ENCODE measurements around the gene TMEM218. TPM values are rescaled to one million over a fixed set of nuclear protein-coding genes. Genes with fewer than 3 reads are reported as not detected.

The TMEM218 gene
- total and polyA plus RNA-seq, 3 experiments from 2014 or later, result 22.5 to 36.6 (median 25.5) TPM

DNA sequence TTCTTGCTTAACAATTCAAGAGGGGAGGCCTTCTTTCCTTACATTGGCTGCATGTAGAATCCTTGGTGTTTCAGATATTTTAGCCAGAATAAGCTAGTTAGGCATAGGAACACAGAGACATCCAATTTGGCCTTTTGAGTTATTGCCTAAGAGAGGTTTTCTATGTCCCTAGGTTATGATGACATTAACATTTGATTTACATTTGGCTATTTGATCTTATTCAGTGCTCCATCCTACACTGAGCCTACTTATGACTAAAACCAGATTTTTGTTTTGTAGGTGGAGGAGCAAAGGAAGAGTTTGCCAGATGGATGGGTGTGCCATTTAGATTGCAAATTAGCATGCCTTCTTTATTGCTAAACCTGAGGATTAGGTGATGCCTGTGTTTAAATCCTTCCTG, 59.4 kb downstream of the TMEM218 start:
- H3K27ac Mint-ChIP-seq, result no peak overlapping the region
- POLR2A ChIA-PET, result no interaction called here
- no peak overlapping the region for H3K4me3 Mint-ChIP-seq
- Histone ChIP-seq H3K9me3 (ENCODE audit: low read length) (no peaks in the 10 kb centered on the region), H3K27ac (ENCODE audit: low read depth, low read length) (no peak overlapping the region), H3K36me3 (ENCODE audit: insufficient read depth, low read length) (no peaks in the 10 kb centered on the region), H3K4me1 (ENCODE audit: insufficient read depth, low read length) (no peaks in the 10 kb centered on the region), H3K27me3 (ENCODE audit: insufficient read depth, low read length, poor library complexity, severe bottlenecking) (no peaks in the 10 kb centered on the region), H3K4me3 (ENCODE audit: low read length) (no peak overlapping the region)
- H3K9me3 Mint-ChIP-seq, result no peaks in the 10 kb centered on the region
- no peak for DNase-seq
- no peaks in the 10 kb centered on the region for H3K4me1 Mint-ChIP-seq
- H3K36me3 Mint-ChIP-seq, result no peaks in the 10 kb centered on the region
- H3K27me3 Mint-ChIP-seq, result no peaks in the 10 kb centered on the region
- CTCF ChIA-PET, result no interaction called here

DNA sequence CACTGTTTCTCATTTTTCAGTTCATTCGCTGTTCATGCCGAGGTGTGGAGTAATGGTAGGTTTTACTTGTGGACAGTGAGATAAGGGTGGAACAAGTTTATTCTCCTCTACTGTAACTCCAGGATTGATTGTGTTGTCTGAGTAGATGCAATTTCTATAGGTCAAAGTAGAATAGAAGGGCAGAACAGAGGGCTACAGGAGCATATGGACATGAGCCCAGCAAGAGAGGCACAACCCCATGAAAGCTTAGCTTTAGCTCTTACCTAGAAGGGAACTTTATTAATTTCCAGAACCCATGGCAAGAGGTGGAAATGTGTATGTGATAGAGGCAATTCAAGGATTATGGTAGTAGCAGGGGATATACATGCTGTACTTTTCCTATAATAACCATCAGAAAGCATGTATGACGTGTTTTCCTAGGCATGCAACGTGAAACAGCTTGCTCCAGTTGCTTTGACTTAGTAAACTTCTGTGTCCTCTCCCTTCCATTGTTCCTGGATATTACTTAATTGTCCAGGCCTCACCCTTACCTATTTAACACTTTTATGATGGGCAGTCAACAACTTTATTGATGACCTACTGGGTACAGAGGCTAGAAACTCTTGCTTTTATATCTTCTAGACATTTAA, 62.1 kb downstream of the TMEM218 start:
- no peak overlapping the region for H3K27ac ChIP-seq (ENCODE audit: low read depth, low read length)
- no peak overlapping the region for H3K4me3 ChIP-seq (ENCODE audit: low read length)
- H3K9me3 ChIP-seq (ENCODE audit: low read length), result no peaks in the 10 kb centered on the region
- CTCF ChIA-PET, result no interaction called here
- Mint-ChIP-seq H3K27ac (no peak overlapping the region), H3K9me3 (peaks cover 0 to 8% (median 1%) of the 10 kb centered on the region in 5 donors), H3K4me1 (no peaks in the 10 kb centered on the region), H3K27me3 (no peaks in the 10 kb centered on the region), H3K36me3 (peaks cover 0 to 2% (median 0%) of the 10 kb centered on the region in 3 donors), H3K4me3 (no peak overlapping the region)
- H3K27me3 ChIP-seq (ENCODE audit: insufficient read depth, low read length, poor library complexity, severe bottlenecking), result no peaks in the 10 kb centered on the region
- POLR2A ChIA-PET, result no interaction called here
- no peaks in the 10 kb centered on the region for H3K36me3 ChIP-seq (ENCODE audit: insufficient read depth, low read length)
- no peak for DNase-seq
- H3K4me1 ChIP-seq (ENCODE audit: insufficient read depth, low read length), result no peaks in the 10 kb centered on the region

Other genes starting within 250 kb of the TMEM218 start
- gene ROBO3, start 246.2 kb downstream of the TMEM218 start, total RNA-seq, result 1 to 10 TPM; 7.7 to 9.4 TPM
- gene ROBO3, start 246.2 kb downstream of the TMEM218 start, polyA plus RNA-seq, result 2.2 TPM
- gene ROBO4, start 213.8 kb downstream of the TMEM218 start, total RNA-seq, result not detected
- not detected for gene ROBO4, start 213.8 kb downstream of the TMEM218 start, polyA plus RNA-seq
- gene HEPN1, start 192.4 kb downstream of the TMEM218 start, total RNA-seq, result not detected
- not detected for gene HEPN1, start 192.4 kb downstream of the TMEM218 start, polyA plus RNA-seq
- gene HEPACAM, start 175.6 kb downstream of the TMEM218 start, total RNA-seq, result not detected
- not detected for gene HEPACAM, start 175.6 kb downstream of the TMEM218 start, polyA plus RNA-seq
- gene CCDC15, start 157.4 kb downstream of the TMEM218 start, total RNA-seq, result 1 to 10 TPM; 3.6 to 3.7 TPM
- 1.6 TPM for gene CCDC15, start 157.4 kb downstream of the TMEM218 start, polyA plus RNA-seq
- gene SLC37A2, start 48.3 kb downstream of the TMEM218 start, total RNA-seq, result 1 to 10 TPM; 1.5 to 2.0 TPM
- gene SLC37A2, start 48.3 kb downstream of the TMEM218 start, polyA plus RNA-seq, result 0.33 TPM
- not detected for gene PKNOX2, start 53.1 kb upstream of the TMEM218 start, total RNA-seq
- not detected for gene PKNOX2, start 53.1 kb upstream of the TMEM218 start, polyA plus RNA-seq

All from CD8-positive, alpha-beta memory T cell (primary cell).